Urinary bladder (tissue), 4 donors: ENCODE data around the gene ZNF638. TPM values are rescaled to one million over a fixed set of nuclear protein-coding genes. Genes with fewer than 3 reads are reported as not detected.
"Not testable (repeated sequence)": the region's sequence is repeated elsewhere in the genome, so short reads cannot be mapped to it uniquely, and the experiment has no call there.

Source experiments
- DNase-seq: peaks from one replicate; pipeline ENCODE4 v3.0.0-alpha.2; 2015; ENCODE audit errors: extremely low spot score
- H3K27ac ChIP-seq: one replicate; pipeline ENCODE4 v1.5.1; 2013; ENCODE audit warnings: low read depth, mild to moderate bottlenecking, moderate library complexity
- H3K36me3 ChIP-seq: one replicate; pipeline ENCODE4 v1.6.1; 2013; ENCODE audit warnings: mild to moderate bottlenecking, moderate library complexity; ENCODE audit not compliant: insufficient read depth
- H3K4me1 ChIP-seq: one replicate; pipeline ENCODE4 v1.6.1; 2013; ENCODE audit warnings: mild to moderate bottlenecking, moderate library complexity; ENCODE audit not compliant: insufficient read depth
- H3K4me3 ChIP-seq: one replicate; pipeline ENCODE4 v1.5.1; 2013; ENCODE audit warnings: low read depth, low read length
- WGBS: extraction: QIAGEN DNeasy Blood & Tissue Kit; methylation state at CpG from one replicate; pipeline ENCODE4 v1.1.7; 2013; 5-methylcytosine and 5-hydroxymethylcytosine counted together
- polyA plus RNA-seq: library from polyadenylated mRNA; stranded (reverse); fragments of 200-250 nt; gene quantifications from one replicate; pipeline ENCODE4 v1.2.3, GENCODE V29; 2013
- total RNA-seq: library from RNA; depleted of rRNA; stranded (reverse); fragments of >200 nt; gene quantifications from one replicate; pipeline ENCODE4 v1.2.3, GENCODE V29; 2014
- donor health status: healthy with polysubstance abuse.
- donor health status: healthy.

ZNF638 gene
- total and polyA plus RNA-seq, 2 donors, result 69.3 to 492 TPM

GRCh38 chr2:71388214-71388613 is 56.6 kb downstream of the ZNF638 start:
- no peak overlapping the region for H3K4me3 ChIP-seq
- peaks cover 11% of the 10 kb centered on the region for H3K36me3 ChIP-seq
- DNase-seq, result no peak
- 92% methylated on average over 16 of the region's 16 CpGs for WGBS
- H3K27ac ChIP-seq, result no peak overlapping the region
- H3K4me1 ChIP-seq, result no peaks in the 10 kb centered on the region

GRCh38 chr2:71389384-71390072 is 57.9 kb downstream of the ZNF638 start:
- DNase-seq, result no peak
- no peak overlapping the region for H3K4me3 ChIP-seq
- no peak overlapping the region for H3K27ac ChIP-seq
- H3K4me1 ChIP-seq, result no peaks in the 10 kb centered on the region
- H3K36me3 ChIP-seq, result peaks cover 11% of the 10 kb centered on the region
- 90% methylated on average over 12 of the region's 12 CpGs for WGBS

GRCh38 chr2:71393216-71393615 is 61.6 kb downstream of the ZNF638 start:
- Histone ChIP-seq H3K36me3 (peaks cover 11% of the 10 kb centered on the region), H3K4me1 (no peaks in the 10 kb centered on the region), H3K4me3 (no peak overlapping the region), H3K27ac (no peak overlapping the region)
- DNase-seq, result no peak
- WGBS, result 91% methylated on average over 8 of the region's 8 CpGs

GRCh38 chr2:71395471-71395870 is 63.9 kb downstream of the ZNF638 start:
- H3K36me3 ChIP-seq, result peaks cover 3% of the 10 kb centered on the region
- 86% methylated on average over 10 of the region's 10 CpGs for WGBS
- H3K4me3 ChIP-seq, result no peak overlapping the region
- no peaks in the 10 kb centered on the region for H3K4me1 ChIP-seq
- DNase-seq, result no peak
- H3K27ac ChIP-seq, result no peak overlapping the region

- Histone ChIP-seq H3K27ac (no peak overlapping the region), H3K4me3 (no peak overlapping the region), H3K4me1 (no peaks in the 10 kb centered on the region), H3K36me3 (no peaks in the 10 kb centered on the region)
- no peak for DNase-seq
- 83% methylated on average over 3 of the region's 3 CpGs for WGBS
Observed at GRCh38 chr2:71402427-71402826, 70.8 kb downstream of the ZNF638 start.

- Histone ChIP-seq H3K36me3 (no peaks in the 10 kb centered on the region), H3K4me1 (no peaks in the 10 kb centered on the region), H3K4me3 (no peak overlapping the region), H3K27ac (no peak overlapping the region)
- no peak for DNase-seq
- whole genome bisulfite sequencing, result 87% methylated on average over 3 of the region's 3 CpGs
Observed at GRCh38 chr2:71409611-71410010, 78.0 kb downstream of the ZNF638 start.

- no peak for DNase-seq
- H3K4me1 ChIP-seq, result no peaks in the 10 kb centered on the region
- no peak overlapping the region for H3K4me3 ChIP-seq
- H3K27ac ChIP-seq, result no peak overlapping the region
- 93% methylated on average over 4 of the region's 4 CpGs for WGBS
- H3K36me3 ChIP-seq, result no peaks in the 10 kb centered on the region
Observed at GRCh38 chr2:71410696-71411095, 79.1 kb downstream of the ZNF638 start.

- H3K4me1 ChIP-seq, H3K4me3 ChIP-seq, H3K36me3 ChIP-seq, H3K27ac ChIP-seq, DNase-seq: not testable (repeated sequence)
- 27% methylated on average over 9 of the region's 15 CpGs for WGBS
Observed at GRCh38 chr2:71416866-71417265, 85.3 kb downstream of the ZNF638 start.

GRCh38 chr2:71417300-71418202 is 86.0 kb downstream of the ZNF638 start:
- WGBS, result 38% methylated on average over 7 of the region's 16 CpGs
- Histone ChIP-seq H3K27ac (peak overlapping the region; percentile 67), H3K4me3 (no peak overlapping the region), H3K36me3 (no peaks in the 10 kb centered on the region), H3K4me1 (no peaks in the 10 kb centered on the region)
- DNase-seq, result no peak

GRCh38 chr2:71419145-71419544 is 87.6 kb downstream of the ZNF638 start:
- H3K36me3 ChIP-seq, result peaks cover 3% of the 10 kb centered on the region
- H3K4me1 ChIP-seq, result no peaks in the 10 kb centered on the region
- H3K4me3 ChIP-seq, result no peak overlapping the region
- no peak for DNase-seq
- no peak overlapping the region for H3K27ac ChIP-seq
- WGBS, result 81% methylated on average over 4 of the region's 4 CpGs

GRCh38 chr2:71419976-71420375 is 88.4 kb downstream of the ZNF638 start:
- no peak for DNase-seq
- no peaks in the 10 kb centered on the region for H3K4me1 ChIP-seq
- WGBS, result 65% methylated on average over 1 of the region's 1 CpG
- H3K27ac ChIP-seq, result no peak overlapping the region
- H3K4me3 ChIP-seq, result no peak overlapping the region
- peaks cover 3% of the 10 kb centered on the region for H3K36me3 ChIP-seq

GRCh38 chr2:71422786-71423185 is 91.2 kb downstream of the ZNF638 start:
- 80% methylated on average over 2 of the region's 2 CpGs for WGBS
- no peak overlapping the region for H3K27ac ChIP-seq
- no peaks in the 10 kb centered on the region for H3K4me1 ChIP-seq
- no peak for DNase-seq
- peaks cover 8% of the 10 kb centered on the region for H3K36me3 ChIP-seq
- H3K4me3 ChIP-seq, result no peak overlapping the region

- 79% methylated on average over 3 of the region's 3 CpGs for WGBS
- no peak for DNase-seq
- no peaks in the 10 kb centered on the region for H3K4me1 ChIP-seq
- H3K36me3 ChIP-seq, result peaks cover 10% of the 10 kb centered on the region
- no peak overlapping the region for H3K27ac ChIP-seq
- no peak overlapping the region for H3K4me3 ChIP-seq
Observed at GRCh38 chr2:71423817-71424420, 92.3 kb downstream of the ZNF638 start.

- 92% methylated on average over 2 of the region's 2 CpGs for WGBS
- no peak for DNase-seq
- Histone ChIP-seq H3K27ac (no peak overlapping the region), H3K36me3 (peaks cover 14% of the 10 kb centered on the region), H3K4me3 (no peak overlapping the region), H3K4me1 (no peaks in the 10 kb centered on the region)
Observed at GRCh38 chr2:71426721-71427120, 95.1 kb downstream of the ZNF638 start.
